HepG2 (cell line): ENCODE measurements around the gene SVOPL. TPM values are rescaled to one million over a fixed set of nuclear protein-coding genes. Genes with fewer than 3 reads are reported as not detected.
A peak's percentile ranks its signal among the peaks of the same experiment; 100 is the strongest.

Source experiments
- SP4 ChIP-seq: sonication (generic); formaldehyde crosslinking; IDR thresholded peaks from 2 replicates; pipeline ENCODE4 v1.8.1; 2023; ENCODE audit warnings: mild to moderate bottlenecking, missing genetic modification reagents
- SSRP1 ChIP-seq: IDR thresholded peaks from 2 replicates; pipeline ENCODE4 v1.6.1; 2016; ENCODE audit warnings: control low read depth
- STAT6 ChIP-seq: sonication (generic); formaldehyde crosslinking; IDR thresholded peaks from 2 replicates; pipeline ENCODE4 v1.4.0; 2020; ENCODE audit warnings: missing genetic modification reagents, mild to moderate bottlenecking, borderline replicate concordance
- ZNF468 ChIP-seq: sonication (generic); formaldehyde crosslinking; IDR thresholded peaks from 2 replicates; pipeline ENCODE4 v1.8.0; 2022; ENCODE audit warnings: mild to moderate bottlenecking, moderate library complexity, missing genetic modification reagents
- ZNF556 ChIP-seq: sonication (generic); formaldehyde crosslinking; IDR thresholded peaks from 2 replicates; pipeline ENCODE4 v1.4.0; 2020; ENCODE audit warnings: mild to moderate bottlenecking, missing genetic modification reagents, borderline replicate concordance
- ZNF567 ChIP-seq: sonication (generic); formaldehyde crosslinking; IDR thresholded peaks from 2 replicates; pipeline ENCODE4 v1.8.1; 2023; ENCODE audit warnings: mild to moderate bottlenecking, missing genetic modification reagents, borderline replicate concordance
- ZNF609 ChIP-seq: sonication (generic); formaldehyde crosslinking; IDR thresholded peaks from 2 replicates; pipeline ENCODE4 v1.4.0; 2020; ENCODE audit warnings: mild to moderate bottlenecking, missing genetic modification reagents, borderline replicate concordance
- ZNF709 ChIP-seq: sonication (generic); formaldehyde crosslinking; IDR thresholded peaks from 2 replicates; pipeline ENCODE4 v1.5.0; 2020; ENCODE audit warnings: mild to moderate bottlenecking, missing genetic modification reagents
- ZNF766 ChIP-seq: sonication (generic); formaldehyde crosslinking; IDR thresholded peaks from 2 replicates; pipeline ENCODE4 v1.5.0; 2020; ENCODE audit warnings: missing genetic modification reagents, borderline replicate concordance
- polyA plus RNA-seq, 8 experiments: library from polyadenylated mRNA; depleted of rRNA in 3 of 8; stranded (reverse) in 7 of 8; unstranded in 1 of 8; fragments of >200 nt; fragmentation: Illumina TruSeq in 4 of 8; extraction: Trizol in 4 of 8; gene quantifications; 2 replicates each; pipeline versions ENCODE4 v1.2.1 to v1.2.3, GENCODE V29; 2011 to 2016; ENCODE audit warnings: low read depth in 4 of 8, missing spikeins in 1 of 8, mixed read lengths in 1 of 8; ENCODE audit not compliant: insufficient read depth in 1 of 8
- total RNA-seq, 5 experiments: library from RNA; depleted of rRNA; stranded (reverse); fragments of >200 nt; fragmentation: Illumina TruSeq; extraction: Trizol; gene quantifications; 2 replicates each; pipeline ENCODE4 v1.2.3, GENCODE V29; 2016; ENCODE audit warnings: low read depth in 1 of 5
- TF ChIP-seq, protein P1 (sequence below): sonication (generic); formaldehyde crosslinking; IDR thresholded peaks from 2 replicates; pipeline ENCODE4 v1.4.0; 2020; ENCODE audit warnings: missing genetic modification reagents, mild to moderate bottlenecking, borderline replicate concordance
- TF ChIP-seq, protein P2 (sequence below): sonication (generic); formaldehyde crosslinking; IDR thresholded peaks from 2 replicates; pipeline ENCODE4 v1.9.0; 2022; ENCODE audit warnings: missing genetic modification reagents, mild to moderate bottlenecking, borderline replicate concordance

SVOPL gene
- total and polyA plus RNA-seq, 2 of the 13 experiments (the other 11 are each of a cell fraction or from before 2014, with no cell fraction given): not detected

- no peak for TF ChIP-seq ZNF609 (CRISPR knock-in tag)
- peak; percentile 52; the same call in 1 of the 2 replicates for TF ChIP-seq ZNF556 (CRISPR knock-in tag)
- 0 out of 2 replicates have a peak, but pooled peaks have one; percentile 8 for TF ChIP-seq ZNF766
- TF ChIP-seq, protein P1, sequence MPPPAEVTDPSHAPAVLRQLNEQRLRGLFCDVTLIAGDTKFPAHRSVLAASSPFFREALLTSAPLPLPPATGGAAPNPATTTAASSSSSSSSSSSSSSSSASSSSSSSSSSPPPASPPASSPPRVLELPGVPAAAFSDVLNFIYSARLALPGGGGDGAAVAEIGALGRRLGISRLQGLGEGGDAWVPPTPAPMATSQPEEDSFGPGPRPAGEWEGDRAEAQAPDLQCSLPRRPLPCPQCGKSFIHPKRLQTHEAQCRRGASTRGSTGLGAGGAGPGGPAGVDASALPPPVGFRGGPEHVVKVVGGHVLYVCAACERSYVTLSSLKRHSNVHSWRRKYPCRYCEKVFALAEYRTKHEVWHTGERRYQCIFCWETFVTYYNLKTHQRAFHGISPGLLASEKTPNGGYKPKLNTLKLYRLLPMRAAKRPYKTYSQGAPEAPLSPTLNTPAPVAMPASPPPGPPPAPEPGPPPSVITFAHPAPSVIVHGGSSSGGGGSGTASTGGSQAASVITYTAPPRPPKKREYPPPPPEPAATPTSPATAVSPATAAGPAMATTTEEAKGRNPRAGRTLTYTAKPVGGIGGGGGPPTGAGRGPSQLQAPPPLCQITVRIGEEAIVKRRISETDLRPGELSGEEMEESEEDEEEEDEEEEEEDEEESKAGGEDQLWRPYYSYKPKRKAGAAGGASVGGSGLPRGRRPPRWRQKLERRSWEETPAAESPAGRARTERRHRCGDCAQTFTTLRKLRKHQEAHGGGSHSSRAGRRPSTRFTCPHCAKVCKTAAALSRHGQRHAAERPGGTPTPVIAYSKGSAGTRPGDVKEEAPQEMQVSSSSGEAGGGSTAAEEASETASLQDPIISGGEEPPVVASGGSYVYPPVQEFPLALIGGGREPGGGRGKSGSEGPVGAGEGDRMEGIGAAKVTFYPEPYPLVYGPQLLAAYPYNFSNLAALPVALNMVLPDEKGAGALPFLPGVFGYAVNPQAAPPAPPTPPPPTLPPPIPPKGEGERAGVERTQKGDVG (CRISPR knock-in tag): peak; percentile 76
- 0 out of 2 replicates have a peak, but pooled peaks have one; percentile 13 for TF ChIP-seq SP4 (CRISPR knock-in tag)
- TF ChIP-seq ZNF709 (CRISPR knock-in tag): 0 out of 2 replicates have a peak, but pooled peaks have one; percentile 3
- TF ChIP-seq ZNF468 (CRISPR knock-in tag): no peak
- TF ChIP-seq SSRP1 (CRISPR knock-in tag): peak; percentile 19; the same call in 1 of the 2 replicates
- peak; percentile 58; the same call in 1 of the 2 replicates for TF ChIP-seq ZNF567 (CRISPR knock-in tag)
- TF ChIP-seq STAT6 (CRISPR knock-in tag): 0 out of 2 replicates have a peak, but pooled peaks have one; percentile 19
- TF ChIP-seq, protein P2, sequence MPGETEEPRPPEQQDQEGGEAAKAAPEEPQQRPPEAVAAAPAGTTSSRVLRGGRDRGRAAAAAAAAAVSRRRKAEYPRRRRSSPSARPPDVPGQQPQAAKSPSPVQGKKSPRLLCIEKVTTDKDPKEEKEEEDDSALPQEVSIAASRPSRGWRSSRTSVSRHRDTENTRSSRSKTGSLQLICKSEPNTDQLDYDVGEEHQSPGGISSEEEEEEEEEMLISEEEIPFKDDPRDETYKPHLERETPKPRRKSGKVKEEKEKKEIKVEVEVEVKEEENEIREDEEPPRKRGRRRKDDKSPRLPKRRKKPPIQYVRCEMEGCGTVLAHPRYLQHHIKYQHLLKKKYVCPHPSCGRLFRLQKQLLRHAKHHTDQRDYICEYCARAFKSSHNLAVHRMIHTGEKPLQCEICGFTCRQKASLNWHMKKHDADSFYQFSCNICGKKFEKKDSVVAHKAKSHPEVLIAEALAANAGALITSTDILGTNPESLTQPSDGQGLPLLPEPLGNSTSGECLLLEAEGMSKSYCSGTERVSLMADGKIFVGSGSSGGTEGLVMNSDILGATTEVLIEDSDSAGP (CRISPR knock-in tag): 0 out of 2 replicates have a peak, but pooled peaks have one; percentile 44
These were observed 136.1 kb downstream of the SVOPL start (continued) for GRCh38 chr7:138565071-138565450.
